HepG2 (cell line): ENCODE measurements around the gene SPTBN5. TPM values are rescaled to one million over a fixed set of nuclear protein-coding genes. Genes with fewer than 3 reads are reported as not detected.

ENCODE experiments used
- ATAC-seq: fragments of 200-7000 bp; cut with Tn5 transposase; 3 replicates; pipeline ENCODE4 v1.9.1; 2020; ENCODE audit warnings: mild to moderate bottlenecking, moderate library complexity
- BruUV-seq: library from RNA; stranded (reverse); fragments of 400-500 nt; replicated peaks from 2 replicates; lab custom pipeline; 2021; lab: Mats Ljungman, UMichigan
- CTCF ChIA-PET: fragments of 300-600 bp; formaldehyde crosslinking; extraction: SDS; loops from one replicate; lab custom pipeline; 2021; ENCODE audit warnings: low total read pairs, inconsistent platforms, low intra/inter-chr PET ratio; lab: Yijun Ruan, JAX
- POLR2A ChIA-PET: fragments of 350-600 bp; sonication (Branson Sonifier 250); formaldehyde crosslinking; loops from one replicate; lab custom pipeline; 2020; ENCODE audit warnings: antibody characterized with exemption, inconsistent platforms; lab: Yijun Ruan, JAX
- DNase-seq: peaks from one replicate; pipeline ENCODE4 v3.0.0-alpha.2; 2015; ENCODE audit warnings: low spot score
- FAIRE-seq: peaks from 3 replicates; lab custom pipeline; 2011; peaks lifted over from hg19 to GRCh38; lab: Jason Lieb, UNC
- H2AFZ ChIP-seq: one replicate; pipeline ENCODE4 v1.6.1; 2011; ENCODE audit warnings: low read length, inconsistent platforms
- H3K27ac ChIP-seq: fragments of 300-600 bp; 3 replicates; pipeline ENCODE4 v1.8.0; 2011; ENCODE audit warnings: mixed run types, mild to moderate bottlenecking, mixed read lengths, low read length, inconsistent platforms; ENCODE audit not compliant: insufficient read depth; ENCODE audit errors: extremely low read length
- H3K27me3 ChIP-seq, 2 experiments: fragments of 200-600 bp in 1 of 2; 2 replicates in 1 of 2; 3 replicates in 1 of 2; pipeline versions ENCODE4 v1.6.0 to v1.8.0; 2011; ENCODE audit warnings: low read length in 2 of 2, mild to moderate bottlenecking in 2 of 2, moderate library complexity in 2 of 2, inconsistent platforms in 1 of 2; ENCODE audit not compliant: insufficient read depth in 2 of 2, control insufficient read depth in 1 of 2
- H3K36me3 ChIP-seq, 2 experiments: fragments of 200-600 bp in 1 of 2; replicated peaks in 1 of 2; 2 replicates in 1 of 2; 3 replicates in 1 of 2; pipeline versions ENCODE4 v1.5.1 to v1.8.0; 2011; ENCODE audit warnings: low read length in 2 of 2, inconsistent platforms in 1 of 2; ENCODE audit not compliant: insufficient read depth in 2 of 2, control insufficient read depth in 1 of 2
- H3K4me1 ChIP-seq: 2 replicates; pipeline ENCODE4 v1.5.1; 2012; ENCODE audit warnings: low read length, inconsistent platforms; ENCODE audit not compliant: insufficient read depth
- H3K4me2 ChIP-seq: 2 replicates; pipeline ENCODE4 v1.6.0; 2011; ENCODE audit warnings: low read depth, low read length, inconsistent platforms
- H3K4me3 ChIP-seq, 3 experiments: fragments of 200-600 bp in 1 of 3; sonication (generic), shearing (Covaris generic) in 1 of 3; replicated peaks in 1 of 3; 2 replicates each; pipeline ENCODE4 v1.5.1; 2011 to 2016; ENCODE audit warnings: low read length in 3 of 3, inconsistent platforms in 2 of 3, low read depth in 2 of 3, mild to moderate bottlenecking in 2 of 3, control low read depth in 1 of 3, mixed read lengths in 1 of 3; ENCODE audit not compliant: insufficient read depth in 1 of 3
- H3K79me2 ChIP-seq: one replicate; pipeline ENCODE4 v1.6.1; 2011; ENCODE audit warnings: low read length, inconsistent platforms; ENCODE audit not compliant: insufficient read depth
- H3K9ac ChIP-seq: 2 replicates; pipeline ENCODE4 v1.6.0; 2011; ENCODE audit warnings: mild to moderate bottlenecking, low read depth, low read length, inconsistent platforms; ENCODE audit not compliant: insufficient read depth
- H3K9me3 ChIP-seq: 2 replicates; pipeline ENCODE4 v1.5.1; 2012; ENCODE audit warnings: mild to moderate bottlenecking, low read length
- H4K20me1 ChIP-seq: 2 replicates; pipeline ENCODE4 v1.6.0; 2011; ENCODE audit warnings: inconsistent platforms, mild to moderate bottlenecking, low read length, moderate library complexity; ENCODE audit not compliant: insufficient read depth
- BORCS8-MEF2B ChIP-seq: sonication (generic); formaldehyde crosslinking; IDR thresholded peaks from 2 replicates; pipeline ENCODE4 v1.8.0; 2022; ENCODE audit warnings: mild to moderate bottlenecking, missing genetic modification reagents
- HNRNPLL ChIP-seq: fragments of 200-400 bp; formaldehyde crosslinking; IDR thresholded peaks from 2 replicates; pipeline ENCODE4 v1.6.1; 2017; ENCODE audit warnings: mild to moderate bottlenecking, low read depth, low read length; ENCODE audit not compliant: poor library complexity, severe bottlenecking
- IRF2 ChIP-seq: IDR thresholded peaks from 2 replicates; pipeline ENCODE4 v1.6.1; 2018; ENCODE audit warnings: missing genetic modification reagents, missing compliant biosample characterization
- KLF13 ChIP-seq: sonication (generic); formaldehyde crosslinking; IDR thresholded peaks from 2 replicates; pipeline ENCODE4 v1.4.0; 2020; ENCODE audit warnings: mild to moderate bottlenecking, missing genetic modification reagents
- MXD4 ChIP-seq: IDR thresholded peaks from 2 replicates; pipeline ENCODE4 v1.6.1; 2016; ENCODE audit warnings: mild to moderate bottlenecking, missing biosample characterization, missing genetic modification reagents
- NCOA2 ChIP-seq: sonication (generic); formaldehyde crosslinking; IDR thresholded peaks from 2 replicates; pipeline ENCODE4 v1.8.0; 2022; ENCODE audit warnings: inconsistent platforms
- NFE2L1 ChIP-seq: sonication (generic); formaldehyde crosslinking; IDR thresholded peaks from 2 replicates; pipeline ENCODE4 v1.4.0; 2020; ENCODE audit warnings: missing genetic modification reagents, mild to moderate bottlenecking, borderline replicate concordance
- PRMT3 ChIP-seq: sonication (generic); formaldehyde crosslinking; IDR thresholded peaks from 2 replicates; pipeline ENCODE4 v1.8.1; 2022; ENCODE audit warnings: low read depth, mild to moderate bottlenecking, moderate library complexity, missing genetic modification reagents, borderline replicate concordance
- RFX3 ChIP-seq: IDR thresholded peaks from 2 replicates; pipeline ENCODE4 v1.6.1; 2016; ENCODE audit warnings: missing biosample characterization, missing genetic modification reagents
- TBL1XR1 ChIP-seq: fragments of 150-350 bp; IDR thresholded peaks from 2 replicates; pipeline ENCODE4 v1.6.1; 2014; ENCODE audit warnings: borderline replicate concordance, low read length; ENCODE audit not compliant: partially characterized antibody
- TBX2 ChIP-seq: sonication (generic); formaldehyde crosslinking; IDR thresholded peaks from 2 replicates; pipeline ENCODE4 v1.5.0; 2020; ENCODE audit warnings: missing genetic modification reagents, mild to moderate bottlenecking, borderline replicate concordance
- TMF1 ChIP-seq: sonication (generic); formaldehyde crosslinking; IDR thresholded peaks from 2 replicates; pipeline ENCODE4 v1.8.1; 2022; ENCODE audit warnings: low read depth, missing genetic modification reagents
- ZNF17 ChIP-seq: sonication (generic); formaldehyde crosslinking; IDR thresholded peaks from 2 replicates; pipeline ENCODE4 v1.5.0; 2020; ENCODE audit warnings: mild to moderate bottlenecking, missing genetic modification reagents
- ZNF598 ChIP-seq: sonication (generic); formaldehyde crosslinking; IDR thresholded peaks from 2 replicates; pipeline ENCODE4 v1.5.1; 2020; ENCODE audit warnings: mild to moderate bottlenecking, missing genetic modification reagents, borderline replicate concordance
- ZNF746 ChIP-seq: sonication (generic); formaldehyde crosslinking; IDR thresholded peaks from 2 replicates; pipeline ENCODE4 v1.8.0; 2022; ENCODE audit warnings: mild to moderate bottlenecking, missing genetic modification reagents
- ZNF790 ChIP-seq: sonication (generic); formaldehyde crosslinking; IDR thresholded peaks from 2 replicates; pipeline ENCODE4 v1.8.0; 2022; ENCODE audit warnings: missing genetic modification reagents, mild to moderate bottlenecking, borderline replicate concordance
- WGBS: methylation state at CpG from one replicate; pipeline ENCODE4 v1.1.6; 2017; ENCODE audit warnings: low lambda C conversion rate; 5-methylcytosine and 5-hydroxymethylcytosine counted together
- in situ Hi-C: cut with HindIII; loops from 2 replicates; pipeline ENCODE4 v1.10.0; 2017; ENCODE audit warnings: low pct_unique_long_range_greater_than_20kb; ENCODE audit not compliant: extremely low pct_ligation_motif_present
- intact Hi-C: fragments of 100-400 bp; cut with micrococcal nuclease; formaldehyde crosslinking; loops from one replicate; pipeline ENCODE4 v1.10.0; 2022; ENCODE audit not compliant: unreplicated experiment
- polyA plus RNA-seq, 8 experiments: library from polyadenylated mRNA; depleted of rRNA in 3 of 8; stranded (reverse) in 7 of 8; unstranded in 1 of 8; fragments of >200 nt; fragmentation: Illumina TruSeq in 4 of 8; extraction: Trizol in 4 of 8; gene quantifications; 2 replicates each; pipeline versions ENCODE4 v1.2.1 to v1.2.3, GENCODE V29; 2011 to 2016; ENCODE audit warnings: low read depth in 4 of 8, missing spikeins in 1 of 8, mixed read lengths in 1 of 8; ENCODE audit not compliant: insufficient read depth in 1 of 8
- total RNA-seq, 5 experiments: library from RNA; depleted of rRNA; stranded (reverse); fragments of >200 nt; fragmentation: Illumina TruSeq; extraction: Trizol; gene quantifications; 2 replicates each; pipeline ENCODE4 v1.2.3, GENCODE V29; 2016; ENCODE audit warnings: low read depth in 1 of 5
- TF ChIP-seq, protein P1 (sequence below): sonication (generic); formaldehyde crosslinking; IDR thresholded peaks from 2 replicates; pipeline ENCODE4; 2020; ENCODE audit warnings: missing genetic modification reagents, mild to moderate bottlenecking, borderline replicate concordance
- TF ChIP-seq, protein P2 (sequence below): sonication (generic); formaldehyde crosslinking; conservative IDR thresholded peaks from 2 replicates; pipeline ENCODE4 v1.8.1; 2023; ENCODE audit warnings: missing genetic modification reagents
- TF ChIP-seq, protein P3 (sequence below): fragments of 450-650 bp; IDR thresholded peaks from 2 replicates; pipeline ENCODE4 v1.6.1; 2017; ENCODE audit warnings: mild to moderate bottlenecking

SPTBN5 gene
- total and polyA plus RNA-seq, 2 of the 13 experiments (the other 11 are each of a cell fraction or from before 2014, with no cell fraction given) = 0.01 to 0.07 TPM

DNA sequence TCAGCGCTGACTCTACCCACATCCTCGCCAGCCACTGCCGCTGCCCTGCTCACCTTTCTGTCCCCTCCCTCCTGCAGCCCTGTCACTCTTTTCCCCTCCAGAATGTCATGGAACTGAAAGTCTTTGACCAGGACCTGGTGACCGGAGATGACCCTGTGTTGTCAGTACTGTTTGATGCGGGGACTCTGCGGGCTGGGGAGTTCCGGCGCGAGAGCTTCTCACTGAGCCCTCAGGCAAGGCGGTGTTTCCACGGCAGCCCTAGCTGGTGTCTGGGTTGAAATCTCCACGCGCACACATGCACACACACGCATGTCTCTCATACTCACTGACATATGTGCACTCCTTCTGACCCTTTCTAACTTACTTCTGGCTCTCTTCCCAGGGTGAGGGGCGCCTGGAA, 53.2 kb downstream of the SPTBN5 start:
- no peaks in the 10 kb centered on the region for H3K4me1 ChIP-seq
- H3K27me3 ChIP-seq = no peaks in the 10 kb centered on the region; a peak in 1 of 5 replicates
- no peak overlapping the region for H3K4me2 ChIP-seq
- no peaks in the 10 kb centered on the region for H3K79me2 ChIP-seq
- CTCF ChIA-PET = no interaction called here
- H3K9ac ChIP-seq = no peak overlapping the region
- no peaks in the 10 kb centered on the region for H4K20me1 ChIP-seq
- H3K27ac ChIP-seq = no peak overlapping the region
- no TSS peak for BruUV-seq
- ATAC-seq = no peak
- FAIRE-seq = no peak
- no peak overlapping the region for H3K4me3 ChIP-seq
- WGBS = 93% methylated on average over 15 of the region's 15 CpGs
- intact Hi-C loops = no loop called here
- DNase-seq = no peak
- in situ Hi-C loops = no loop called here
- peaks cover 0 to 1% of the 10 kb centered on the region in 2 experiments; a peak in 3 of 5 replicates for H3K36me3 ChIP-seq
- H3K9me3 ChIP-seq = no peaks in the 10 kb centered on the region
- TF ChIP-seq NCOA2 (CRISPR knock-in tag) = no peak
- TF ChIP-seq KLF13 (CRISPR knock-in tag) = no peak
- no peak for TF ChIP-seq BORCS8-MEF2B
- no peak for TF ChIP-seq RFX3
- TF ChIP-seq IRF2 = no peak
- TF ChIP-seq PRMT3 (CRISPR knock-in tag) = no peak
- TF ChIP-seq, protein P1, sequence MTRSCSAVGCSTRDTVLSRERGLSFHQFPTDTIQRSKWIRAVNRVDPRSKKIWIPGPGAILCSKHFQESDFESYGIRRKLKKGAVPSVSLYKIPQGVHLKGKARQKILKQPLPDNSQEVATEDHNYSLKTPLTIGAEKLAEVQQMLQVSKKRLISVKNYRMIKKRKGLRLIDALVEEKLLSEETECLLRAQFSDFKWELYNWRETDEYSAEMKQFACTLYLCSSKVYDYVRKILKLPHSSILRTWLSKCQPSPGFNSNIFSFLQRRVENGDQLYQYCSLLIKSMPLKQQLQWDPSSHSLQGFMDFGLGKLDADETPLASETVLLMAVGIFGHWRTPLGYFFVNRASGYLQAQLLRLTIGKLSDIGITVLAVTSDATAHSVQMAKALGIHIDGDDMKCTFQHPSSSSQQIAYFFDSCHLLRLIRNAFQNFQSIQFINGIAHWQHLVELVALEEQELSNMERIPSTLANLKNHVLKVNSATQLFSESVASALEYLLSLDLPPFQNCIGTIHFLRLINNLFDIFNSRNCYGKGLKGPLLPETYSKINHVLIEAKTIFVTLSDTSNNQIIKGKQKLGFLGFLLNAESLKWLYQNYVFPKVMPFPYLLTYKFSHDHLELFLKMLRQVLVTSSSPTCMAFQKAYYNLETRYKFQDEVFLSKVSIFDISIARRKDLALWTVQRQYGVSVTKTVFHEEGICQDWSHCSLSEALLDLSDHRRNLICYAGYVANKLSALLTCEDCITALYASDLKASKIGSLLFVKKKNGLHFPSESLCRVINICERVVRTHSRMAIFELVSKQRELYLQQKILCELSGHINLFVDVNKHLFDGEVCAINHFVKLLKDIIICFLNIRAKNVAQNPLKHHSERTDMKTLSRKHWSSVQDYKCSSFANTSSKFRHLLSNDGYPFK = no peak
- TF ChIP-seq, protein P2, sequence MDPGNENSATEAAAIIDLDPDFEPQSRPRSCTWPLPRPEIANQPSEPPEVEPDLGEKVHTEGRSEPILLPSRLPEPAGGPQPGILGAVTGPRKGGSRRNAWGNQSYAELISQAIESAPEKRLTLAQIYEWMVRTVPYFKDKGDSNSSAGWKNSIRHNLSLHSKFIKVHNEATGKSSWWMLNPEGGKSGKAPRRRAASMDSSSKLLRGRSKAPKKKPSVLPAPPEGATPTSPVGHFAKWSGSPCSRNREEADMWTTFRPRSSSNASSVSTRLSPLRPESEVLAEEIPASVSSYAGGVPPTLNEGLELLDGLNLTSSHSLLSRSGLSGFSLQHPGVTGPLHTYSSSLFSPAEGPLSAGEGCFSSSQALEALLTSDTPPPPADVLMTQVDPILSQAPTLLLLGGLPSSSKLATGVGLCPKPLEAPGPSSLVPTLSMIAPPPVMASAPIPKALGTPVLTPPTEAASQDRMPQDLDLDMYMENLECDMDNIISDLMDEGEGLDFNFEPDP (CRISPR knock-in tag) = no peak
- TF ChIP-seq, protein P3, sequence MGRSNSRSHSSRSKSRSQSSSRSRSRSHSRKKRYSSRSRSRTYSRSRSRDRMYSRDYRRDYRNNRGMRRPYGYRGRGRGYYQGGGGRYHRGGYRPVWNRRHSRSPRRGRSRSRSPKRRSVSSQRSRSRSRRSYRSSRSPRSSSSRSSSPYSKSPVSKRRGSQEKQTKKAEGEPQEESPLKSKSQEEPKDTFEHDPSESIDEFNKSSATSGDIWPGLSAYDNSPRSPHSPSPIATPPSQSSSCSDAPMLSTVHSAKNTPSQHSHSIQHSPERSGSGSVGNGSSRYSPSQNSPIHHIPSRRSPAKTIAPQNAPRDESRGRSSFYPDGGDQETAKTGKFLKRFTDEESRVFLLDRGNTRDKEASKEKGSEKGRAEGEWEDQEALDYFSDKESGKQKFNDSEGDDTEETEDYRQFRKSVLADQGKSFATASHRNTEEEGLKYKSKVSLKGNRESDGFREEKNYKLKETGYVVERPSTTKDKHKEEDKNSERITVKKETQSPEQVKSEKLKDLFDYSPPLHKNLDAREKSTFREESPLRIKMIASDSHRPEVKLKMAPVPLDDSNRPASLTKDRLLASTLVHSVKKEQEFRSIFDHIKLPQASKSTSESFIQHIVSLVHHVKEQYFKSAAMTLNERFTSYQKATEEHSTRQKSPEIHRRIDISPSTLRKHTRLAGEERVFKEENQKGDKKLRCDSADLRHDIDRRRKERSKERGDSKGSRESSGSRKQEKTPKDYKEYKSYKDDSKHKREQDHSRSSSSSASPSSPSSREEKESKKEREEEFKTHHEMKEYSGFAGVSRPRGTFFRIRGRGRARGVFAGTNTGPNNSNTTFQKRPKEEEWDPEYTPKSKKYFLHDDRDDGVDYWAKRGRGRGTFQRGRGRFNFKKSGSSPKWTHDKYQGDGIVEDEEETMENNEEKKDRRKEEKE = no peak
- no peak for TF ChIP-seq ZNF790
- no peak for TF ChIP-seq HNRNPLL
- no peak for TF ChIP-seq TBL1XR1
- no peak for TF ChIP-seq ZNF17 (CRISPR knock-in tag)
- TF ChIP-seq ZNF598 (CRISPR knock-in tag) = no peak
- TF ChIP-seq TMF1 (CRISPR knock-in tag) = no peak
- no peak for TF ChIP-seq NFE2L1 (CRISPR knock-in tag)
- TF ChIP-seq TBX2 (CRISPR knock-in tag) = no peak
- TF ChIP-seq ZNF746 (CRISPR knock-in tag) = no peak
- no peak for TF ChIP-seq MXD4 (CRISPR knock-in tag)
- TF ChIP-seq, all 625 proteins: peak for 0
- no peak overlapping the region for H2AFZ ChIP-seq
- POLR2A ChIA-PET = no interaction called here
